H9 (cell line): ENCODE measurements around the gene KCNJ12. TPM values are rescaled to one million over a fixed set of nuclear protein-coding genes. Genes with fewer than 3 reads are reported as not detected.
"Not testable (repeated sequence)": the region's sequence is repeated elsewhere in the genome, so short reads cannot be mapped to it uniquely, and the experiment has no call there.

ENCODE experiments used
- DNase-seq: peaks from one replicate; pipeline ENCODE4 v3.0.0-alpha.2; 2017
- H2AFZ ChIP-seq: one replicate; pipeline ENCODE4 v1.6.1; 2013; ENCODE audit warnings: mild to moderate bottlenecking, low read length, control low read depth, moderate library complexity
- H2AK5ac ChIP-seq: 2 replicates; pipeline ENCODE4 v1.6.1; 2013; ENCODE audit warnings: low read length, control low read depth, mixed read lengths; ENCODE audit not compliant: insufficient read length
- H2BK120ac ChIP-seq: one replicate; pipeline ENCODE4 v1.6.1; 2013; ENCODE audit warnings: low read depth, mild to moderate bottlenecking, low read length, control low read depth, inconsistent platforms; ENCODE audit not compliant: poor library complexity, severe bottlenecking
- H2BK12ac ChIP-seq: 2 replicates; pipeline ENCODE4 v1.6.1; 2013; ENCODE audit warnings: low read length, control low read depth, mixed read lengths, low read depth; ENCODE audit not compliant: insufficient read length
- H2BK15ac ChIP-seq: 2 replicates; pipeline ENCODE4 v1.6.1; 2013; ENCODE audit warnings: low read depth, low read length, control low read depth
- H2BK20ac ChIP-seq: one replicate; pipeline ENCODE4 v1.6.1; 2013; ENCODE audit warnings: low read depth, mild to moderate bottlenecking, low read length, control low read depth, inconsistent platforms; ENCODE audit not compliant: poor library complexity, severe bottlenecking
- H2BK5ac ChIP-seq: 2 replicates; pipeline ENCODE4 v1.6.1; 2013; ENCODE audit warnings: low read length, control low read depth, mixed read lengths; ENCODE audit not compliant: insufficient read length
- H3K14ac ChIP-seq: 2 replicates; pipeline ENCODE4 v1.6.1; 2013; ENCODE audit warnings: low read length, control low read depth; ENCODE audit not compliant: insufficient read depth
- H3K18ac ChIP-seq: 2 replicates; pipeline ENCODE4 v1.6.1; 2013; ENCODE audit warnings: low read depth, mild to moderate bottlenecking, mixed read lengths, low read length, control low read depth; ENCODE audit not compliant: insufficient read length
- H3K23ac ChIP-seq: 2 replicates; pipeline ENCODE4 v1.6.1; 2013; ENCODE audit warnings: low read length, control low read depth, mixed read lengths, low read depth; ENCODE audit not compliant: insufficient read length
- H3K23me2 ChIP-seq: 2 replicates; pipeline ENCODE4 v1.6.1; 2013; ENCODE audit warnings: low read depth, mild to moderate bottlenecking, mixed read lengths, low read length, control low read depth; ENCODE audit not compliant: insufficient read length, poor library complexity, severe bottlenecking
- H3K27ac ChIP-seq: 2 replicates; pipeline ENCODE4 v1.5.1; 2013; ENCODE audit warnings: low read length, control low read depth, mixed read lengths, low read depth; ENCODE audit not compliant: insufficient read length
- H3K27me3 ChIP-seq: 2 replicates; pipeline ENCODE4 v1.6.1; 2013; ENCODE audit warnings: low read length, control low read depth, inconsistent platforms; ENCODE audit not compliant: insufficient read depth
- H3K4ac ChIP-seq: 2 replicates; pipeline ENCODE4 v1.6.1; 2013; ENCODE audit warnings: low read depth, mild to moderate bottlenecking, control low read depth, inconsistent platforms, low read length, moderate library complexity
- H3K4me1 ChIP-seq: 2 replicates; pipeline ENCODE4 v1.6.1; 2013; ENCODE audit warnings: low read length, control low read depth, inconsistent platforms; ENCODE audit not compliant: insufficient read depth
- H3K4me2 ChIP-seq: 2 replicates; pipeline ENCODE4 v1.6.1; 2013; ENCODE audit warnings: low read length, control low read depth, mixed read lengths; ENCODE audit not compliant: insufficient read length, insufficient read depth
- H3K56ac ChIP-seq: 2 replicates; pipeline ENCODE4 v1.6.1; 2013; ENCODE audit warnings: low read depth, mild to moderate bottlenecking, mixed read lengths, low read length, control low read depth; ENCODE audit not compliant: insufficient read length
- H3K79me1 ChIP-seq: 2 replicates; pipeline ENCODE4 v1.6.1; 2013; ENCODE audit warnings: low read depth, mild to moderate bottlenecking, moderate library complexity, low read length, control low read depth, inconsistent platforms; ENCODE audit not compliant: insufficient read depth, poor library complexity, severe bottlenecking
- H3K79me2 ChIP-seq: 2 replicates; pipeline ENCODE4 v1.6.1; 2013; ENCODE audit warnings: low read length, control low read depth, inconsistent platforms; ENCODE audit not compliant: insufficient read depth
- H3K9ac ChIP-seq: 2 replicates; pipeline ENCODE4 v1.6.1; 2013; ENCODE audit warnings: low read length, control low read depth, mixed read lengths; ENCODE audit not compliant: insufficient read length; ENCODE audit errors: extremely low read depth
- H3K9me3 ChIP-seq: one replicate; pipeline ENCODE4 v1.6.1; 2013; ENCODE audit warnings: low read depth, low read length, inconsistent platforms; ENCODE audit not compliant: control insufficient read depth
- H3T11ph ChIP-seq: one replicate; pipeline ENCODE4 v1.6.1; 2013; ENCODE audit warnings: mild to moderate bottlenecking, low read length, control low read depth, inconsistent platforms
- H4K20me1 ChIP-seq: one replicate; pipeline ENCODE4 v1.6.1; 2013; ENCODE audit not compliant: control insufficient read depth, insufficient read length, insufficient read depth
- H4K5ac ChIP-seq: 2 replicates; pipeline ENCODE4 v1.6.1; 2013; ENCODE audit warnings: low read depth, mild to moderate bottlenecking, mixed read lengths, low read length, control low read depth; ENCODE audit not compliant: insufficient read length
- H4K8ac ChIP-seq: replicated peaks from 2 replicates; pipeline ENCODE4 v1.6.1; 2013; ENCODE audit warnings: low read length, control low read depth, mixed read lengths, low read depth; ENCODE audit not compliant: insufficient read length
- H4K91ac ChIP-seq: 2 replicates; pipeline ENCODE4 v1.6.1; 2013; ENCODE audit warnings: low read depth, mild to moderate bottlenecking, moderate library complexity, mixed read lengths, low read length, control low read depth; ENCODE audit not compliant: insufficient read length
- H3K27ac Mint-ChIP-seq, 3 experiments: 2 replicates in 2 of 3; 3 replicates in 1 of 3; pipeline ENCODE4 v1.8.0; 2020 to 2021; ENCODE audit warnings: mixed read lengths in 3 of 3, mild to moderate bottlenecking in 1 of 3, moderate library complexity in 1 of 3
- H3K27me3 Mint-ChIP-seq: 2 replicates; pipeline ENCODE4 v1.8.0; 2021; ENCODE audit warnings: low read depth, mild to moderate bottlenecking, moderate library complexity, mixed read lengths
- H3K36me3 Mint-ChIP-seq, 3 experiments: 2 replicates in 2 of 3; 3 replicates in 1 of 3; pipeline ENCODE4 v1.8.0; 2020 to 2021; ENCODE audit warnings: low read depth in 3 of 3, mixed read lengths in 3 of 3; ENCODE audit not compliant: insufficient read depth in 1 of 3
- H3K4me1 Mint-ChIP-seq, 2 experiments: 2 replicates each; pipeline ENCODE4 v1.8.0; 2020; ENCODE audit warnings: mixed read lengths in 2 of 2
- H3K4me3 Mint-ChIP-seq, 2 experiments: 2 replicates in 1 of 2; 3 replicates in 1 of 2; pipeline ENCODE4 v1.8.0; 2020 to 2021; ENCODE audit warnings: mild to moderate bottlenecking in 2 of 2, mixed read lengths in 2 of 2, moderate library complexity in 1 of 2
- H3K9me3 Mint-ChIP-seq, 2 experiments: 2 replicates in 1 of 2; 3 replicates in 1 of 2; pipeline ENCODE4 v1.8.0; 2020; ENCODE audit warnings: mild to moderate bottlenecking in 2 of 2, mixed read lengths in 2 of 2, moderate library complexity in 1 of 2
- WGBS: extraction: QIAGEN DNeasy Blood & Tissue Kit; methylation state at CpG from one replicate; pipeline ENCODE4 v1.1.7; 2013; ENCODE audit warnings: missing lambda C conversion rate, low lambda C conversion rate, mixed read lengths; ENCODE audit not compliant: insufficient read length; ENCODE audit errors: extremely low coverage; 5-methylcytosine and 5-hydroxymethylcytosine counted together
- total RNA-seq: library from RNA; stranded (reverse); gene quantifications from 2 replicates; pipeline ENCODE4 v1.2.1, GENCODE V29; 2021

The KCNJ12 gene
- total RNA-seq, 1 experiment from 2014 or later: 0.39 TPM

- not testable (repeated sequence) for H3K14ac ChIP-seq, H2BK12ac ChIP-seq, H3K79me1 ChIP-seq, H3K4me3 Mint-ChIP-seq, H3K27ac ChIP-seq, H3K9ac ChIP-seq, H3K4ac ChIP-seq, H4K91ac ChIP-seq, H3K4me2 ChIP-seq, H3K27me3 Mint-ChIP-seq, H2BK20ac ChIP-seq, H3K36me3 Mint-ChIP-seq, H3K27ac Mint-ChIP-seq, H3K23me2 ChIP-seq, H3K18ac ChIP-seq, H2AFZ ChIP-seq, H2AK5ac ChIP-seq, H2BK120ac ChIP-seq, H2BK5ac ChIP-seq, H3K4me1 ChIP-seq, H3K56ac ChIP-seq, H3K9me3 ChIP-seq, H3T11ph ChIP-seq, H3K79me2 ChIP-seq, H3K23ac ChIP-seq, H3K27me3 ChIP-seq, H4K8ac ChIP-seq, DNase-seq, H4K5ac ChIP-seq, H4K20me1 ChIP-seq, H2BK15ac ChIP-seq
- Mint-ChIP-seq H3K4me1 (peaks cover 14 to 21% of the 10 kb centered on the region in 2 experiments), H3K9me3 (peaks cover 20 to 21% of the 10 kb centered on the region in 2 experiments)
- WGBS: 100% methylated on average over 1 of the region's 3 CpGs
Measured at GRCh38 chr17:21402926-21403325, 26.8 kb downstream of the KCNJ12 start.

DNA sequence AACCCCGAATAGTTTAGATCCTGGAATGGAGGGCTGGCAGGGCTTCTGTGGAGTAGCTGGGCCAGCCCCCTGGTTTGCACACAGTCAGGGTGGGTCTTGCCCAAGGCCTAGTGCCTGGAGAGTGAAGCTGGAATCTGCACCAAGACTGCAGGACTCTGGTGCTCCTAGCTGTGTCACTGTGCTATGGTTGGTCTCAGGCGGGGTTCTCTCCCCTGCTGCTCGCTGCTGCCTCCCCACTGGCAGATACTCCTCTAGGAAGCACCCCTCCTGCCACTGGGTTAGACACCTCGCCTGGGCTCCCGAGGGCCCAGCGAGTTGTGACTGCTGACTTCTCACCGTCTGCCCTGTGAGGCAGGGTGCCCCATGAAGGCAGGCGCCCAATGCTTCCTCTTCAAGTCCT lies 27.9 kb downstream of the KCNJ12 start:
- H2BK120ac ChIP-seq, H3K4me2 ChIP-seq, H2BK20ac ChIP-seq, H2AFZ ChIP-seq, H3K79me2 ChIP-seq, H3K18ac ChIP-seq, H3K4ac ChIP-seq, H3K27ac Mint-ChIP-seq, H3K79me1 ChIP-seq, H4K91ac ChIP-seq, H3K14ac ChIP-seq, H3K23me2 ChIP-seq, H3K4me3 Mint-ChIP-seq, H3K4me1 ChIP-seq, H4K20me1 ChIP-seq, H3K27ac ChIP-seq, H2BK12ac ChIP-seq, H3K27me3 ChIP-seq, H2BK15ac ChIP-seq, H3K9ac ChIP-seq, H4K5ac ChIP-seq, H3K56ac ChIP-seq, H2BK5ac ChIP-seq, H3K36me3 Mint-ChIP-seq, H3K23ac ChIP-seq, H3K27me3 Mint-ChIP-seq, H3K9me3 ChIP-seq, DNase-seq, H4K8ac ChIP-seq, H3T11ph ChIP-seq, H2AK5ac ChIP-seq: not testable (repeated sequence)
- peaks cover 14 to 21% of the 10 kb centered on the region in 2 experiments for H3K4me1 Mint-ChIP-seq
- WGBS: no CpG with 5 or more reads among the region's 8 CpGs
- peaks cover 26 to 27% of the 10 kb centered on the region in 2 experiments for H3K9me3 Mint-ChIP-seq
